Keratinocyte (primary cell): ENCODE measurements around the gene CCDC178. TPM values are rescaled to one million over a fixed set of nuclear protein-coding genes. Genes with fewer than 3 reads are reported as not detected.

Experiments
- DNase-seq: peaks from one replicate; pipeline ENCODE4 v3.0.0-alpha.2; 2011; ENCODE audit warnings: low read depth, missing footprints, low spot score
- FAIRE-seq: peaks from 2 replicates; lab custom pipeline; 2011; peaks lifted over from hg19 to GRCh38; lab: Jason Lieb, UNC
- H2AFZ ChIP-seq: 2 replicates; pipeline ENCODE4 v1.6.0; 2012; ENCODE audit warnings: low read length, control low read depth, inconsistent platforms; ENCODE audit not compliant: control insufficient read depth
- H3K27ac ChIP-seq: 2 replicates; pipeline ENCODE4 v1.5.1; 2011; ENCODE audit warnings: low read length; ENCODE audit not compliant: control insufficient read depth, insufficient read depth
- H3K27me3 ChIP-seq: 3 replicates; pipeline ENCODE4 v1.6.0; 2011; ENCODE audit warnings: low read length; ENCODE audit not compliant: control insufficient read depth, insufficient read depth; ENCODE audit errors: extremely low read depth
- H3K36me3 ChIP-seq, 2 experiments: 2 replicates in 1 of 2; 3 replicates in 1 of 2; pipeline ENCODE4 v1.5.1; 2011; ENCODE audit warnings: low read length in 2 of 2, mild to moderate bottlenecking in 1 of 2; ENCODE audit not compliant: control insufficient read depth in 2 of 2, insufficient read depth in 2 of 2; ENCODE audit errors: extremely low read depth in 1 of 2
- H3K4me1 ChIP-seq: 3 replicates; pipeline ENCODE4 v1.5.1; 2011; ENCODE audit warnings: low read length; ENCODE audit not compliant: control insufficient read depth, insufficient read depth; ENCODE audit errors: extremely low read depth
- H3K4me2 ChIP-seq: 3 replicates; pipeline ENCODE4 v1.6.0; 2011; ENCODE audit warnings: low read depth, low read length; ENCODE audit not compliant: control insufficient read depth, insufficient read depth; ENCODE audit errors: extremely low read depth
- H3K4me3 ChIP-seq, 3 experiments: fragments of 200-600 bp in 1 of 3; sonication (generic) in 1 of 3; 2 replicates in 2 of 3; 3 replicates in 1 of 3; pipeline ENCODE4 v1.5.1; 2011 to 2016; ENCODE audit warnings: low read length in 3 of 3, mild to moderate bottlenecking in 3 of 3, control low read depth in 2 of 3, inconsistent platforms in 1 of 3, low read depth in 1 of 3, mixed read lengths in 1 of 3, mixed run types in 1 of 3, moderate library complexity in 1 of 3; ENCODE audit not compliant: control insufficient read depth in 2 of 3, insufficient read depth in 2 of 3; ENCODE audit errors: extremely low read depth in 1 of 3
- H3K79me2 ChIP-seq: 2 replicates; pipeline ENCODE4 v1.6.0; 2012; ENCODE audit warnings: low read length; ENCODE audit not compliant: control insufficient read depth, insufficient read depth
- H3K9ac ChIP-seq: 3 replicates; pipeline ENCODE4 v1.6.0; 2011; ENCODE audit warnings: low read length; ENCODE audit not compliant: control insufficient read depth, insufficient read depth; ENCODE audit errors: extremely low read depth
- H3K9me1 ChIP-seq: 3 replicates; pipeline ENCODE4 v1.6.0; 2011; ENCODE audit warnings: low read length; ENCODE audit not compliant: control insufficient read depth, insufficient read depth; ENCODE audit errors: extremely low read depth
- H3K9me3 ChIP-seq: 2 replicates; pipeline ENCODE4 v1.5.1; 2012; ENCODE audit warnings: low read depth, low read length; ENCODE audit not compliant: control insufficient read depth
- H4K20me1 ChIP-seq: 3 replicates; pipeline ENCODE4 v1.6.0; 2011; ENCODE audit warnings: low read length; ENCODE audit not compliant: control insufficient read depth, insufficient read depth; ENCODE audit errors: extremely low read depth
- CTCF ChIP-seq, 3 experiments: IDR thresholded peaks in 1 of 3; conservative IDR thresholded peaks in 1 of 3; optimal IDR thresholded peaks in 1 of 3; 2 replicates in 2 of 3; 3 replicates in 1 of 3; pipeline versions ENCODE3 to v1.5.1; 2011; ENCODE audit warnings: low read length in 3 of 3, mild to moderate bottlenecking in 3 of 3, moderate library complexity in 2 of 3, control low read depth in 1 of 3, inconsistent platforms in 1 of 3; ENCODE audit not compliant: insufficient read depth in 2 of 3; ENCODE audit errors: extremely low read depth in 1 of 3
- EZH2 ChIP-seq: IDR thresholded peaks from one replicate; pipeline ENCODE4 v1.6.1; 2012; ENCODE audit warnings: inconsistent platforms, mild to moderate bottlenecking, low read length, moderate library complexity
- dilution Hi-C: fragments of 300-500 bp; cut with MboI; formaldehyde crosslinking; loops from one replicate; pipeline ENCODE4 v1.7.0; 2020; ENCODE audit warnings: low sequenced_read_pairs; ENCODE audit not compliant: extremely low pct_ligation_motif_present
- polyA plus RNA-seq, 5 experiments: library from polyadenylated mRNA; depleted of rRNA in 3 of 5; stranded (reverse) in 3 of 5; stranded (forward) in 1 of 5; unstranded in 1 of 5; fragments of >200 nt; gene quantifications; 1 replicate in 1 of 5; 2 replicates in 3 of 5; 3 replicates in 1 of 5; pipeline versions ENCODE4 v1.2.1 to v1.2.3, GENCODE V29; 2011 to 2012; ENCODE audit warnings: missing spikeins in 2 of 5, low read depth in 1 of 5, low replicate concordance in 1 of 5

CCDC178 gene
- polyA plus RNA-seq, 1 donor (not counting 4 experiments of a cell fraction or from before 2014, with no cell fraction given): 0.14 TPM

- H2AFZ ChIP-seq: no peak overlapping the region
Observed at GRCh38 chr18:33135951-33136660, 304.4 kb downstream of the CCDC178 start.

GRCh38 chr18:33132657-33133056, 307.9 kb downstream of the CCDC178 start:
- Histone ChIP-seq H3K27me3 (no peaks in the 10 kb centered on the region), H4K20me1 (no peaks in the 10 kb centered on the region), H3K9me3 (no peaks in the 10 kb centered on the region), H3K27ac (no peak overlapping the region), H3K9me1 (no peaks in the 10 kb centered on the region), H3K9ac (no peak overlapping the region), H3K4me3 (no peak overlapping the region), H3K4me2 (no peak overlapping the region), H3K36me3 (no peaks in the 10 kb centered on the region), H2AFZ (no peak overlapping the region), H3K79me2 (no peaks in the 10 kb centered on the region), H3K4me1 (no peaks in the 10 kb centered on the region)
- DNase-seq: no peak
- dilution Hi-C loops: no loop called here
- no peak for FAIRE-seq
- TF ChIP-seq CTCF (optimal IDR thresholded peaks at IDR 0.05 in 1 of 3, IDR thresholded peaks at IDR 0.05 in 1 of 3, conservative IDR thresholded peaks at IDR 0.05 in 1 of 3; ENCODE audit: extremely low read depth in 1 of 3, insufficient read depth in 2 of 3, low read length in 3 of 3) (no peak), EZH2 (no peak)

More at GRCh38 chr18:33135951-33136660, 304.4 kb downstream of the CCDC178 start:
- no peaks in the 10 kb centered on the region for H3K9me1 ChIP-seq
- no peak for FAIRE-seq
- no peaks in the 10 kb centered on the region for H3K9me3 ChIP-seq
- H3K27ac ChIP-seq: no peak overlapping the region
- TF ChIP-seq CTCF (optimal IDR thresholded peaks at IDR 0.05 in 1 of 3, IDR thresholded peaks at IDR 0.05 in 1 of 3, conservative IDR thresholded peaks at IDR 0.05 in 1 of 3; ENCODE audit: extremely low read depth in 1 of 3, insufficient read depth in 2 of 3, low read length in 3 of 3) (no peak), EZH2 (no peak)
- H3K9ac ChIP-seq: no peak overlapping the region
- H3K4me3 ChIP-seq: no peak overlapping the region
- no peak for DNase-seq
- H3K27me3 ChIP-seq: no peaks in the 10 kb centered on the region
- no peaks in the 10 kb centered on the region for H3K79me2 ChIP-seq
- dilution Hi-C loops: no loop called here
- no peaks in the 10 kb centered on the region for H4K20me1 ChIP-seq
- no peaks in the 10 kb centered on the region for H3K4me1 ChIP-seq
- H3K4me2 ChIP-seq: no peak overlapping the region
- H3K36me3 ChIP-seq: no peaks in the 10 kb centered on the region
